Gastrocnemius medialis (tissue), 4 donors: Measurements from ENCODE around the gene SLC12A4. TPM values are rescaled to one million over a fixed set of nuclear protein-coding genes. Genes with fewer than 3 reads are reported as not detected.
"Not testable (repeated sequence)": the region's sequence is repeated elsewhere in the genome, so short reads cannot be mapped to it uniquely, and the experiment has no call there.

Experiments
- ATAC-seq, 2 donors: fragments of 150-250 bp; one replicate each; pipeline ENCODE4 v1.9.1; 2016
- DNase-seq, 2 donors: peaks; one replicate each; pipeline ENCODE4 v3.0.0-alpha.2; 2019
- H3K27ac ChIP-seq, 4 donors: fragments of 200-600 bp; sonication (generic); 1 replicate in 1 of 4; 2 replicates in 3 of 4; pipeline ENCODE4 v1.5.1; 2016 to 2018; ENCODE audit warnings: mild to moderate bottlenecking in 2 of 4, moderate library complexity in 1 of 4
- H3K27me3 ChIP-seq, 3 donors: fragments of 200-600 bp; sonication (generic) in 2 of 3; 1 replicate in 1 of 3; 2 replicates in 2 of 3; pipeline versions ENCODE4 v1.5.1 to v1.6.0; 2016 to 2019; ENCODE audit warnings: mild to moderate bottlenecking in 1 of 3, moderate library complexity in 1 of 3
- H3K36me3 ChIP-seq, 2 donors: fragments of 200-600 bp; sonication (generic) in 1 of 2; one replicate each; pipeline ENCODE4 v1.5.1; 2017 to 2018
- H3K4me1 ChIP-seq, 2 donors: fragments of 200-600 bp; sonication (generic) in 1 of 2; one replicate each; pipeline ENCODE4 v1.5.1; 2016 to 2017; ENCODE audit warnings: mild to moderate bottlenecking in 2 of 2
- H3K4me3 ChIP-seq, 4 donors: fragments of 200-600 bp; sonication (generic) in 3 of 4; 1 replicate in 1 of 4; 2 replicates in 3 of 4; pipeline ENCODE4 v1.5.1; 2016 to 2019; ENCODE audit warnings: mild to moderate bottlenecking in 2 of 4
- H3K9me3 ChIP-seq, 3 donors: fragments of 200-600 bp; sonication (generic) in 2 of 3; 1 replicate in 1 of 3; 2 replicates in 2 of 3; pipeline ENCODE4 v1.5.1; 2016 to 2019
- CTCF ChIP-seq, 5 experiments: fragments of 450-650 bp in 3 of 5; fragments of 200-600 bp in 2 of 5; sonication (generic) in 2 of 5; IDR thresholded peaks in 4 of 5; conservative IDR thresholded peaks in 1 of 5; 1 replicate in 4 of 5; 2 replicates in 1 of 5; pipeline ENCODE4 v1.5.1; 2016 to 2019; ENCODE audit warnings: antibody characterized with exemption in 5 of 5, mild to moderate bottlenecking in 3 of 5, moderate library complexity in 3 of 5
- POLR2A ChIP-seq, 2 donors: fragments of 450-650 bp; IDR thresholded peaks; one replicate each; pipeline ENCODE4 v1.6.1; 2017; ENCODE audit warnings: antibody characterized with exemption in 2 of 2, mild to moderate bottlenecking in 2 of 2, moderate library complexity in 2 of 2
- in situ Hi-C, 4 donors: fragments of 200-750 bp; cut with MboI; loops; one replicate each; pipeline versions ENCODE4 v1.15.0 to v1.8.0; 2017; ENCODE audit warnings: low sequenced_read_pairs in 4 of 4
- intact Hi-C: fragments of 100-400 bp; cut with DNase I; formaldehyde crosslinking; loops from one replicate; pipeline ENCODE4 v1.15.1; 2023; ENCODE audit warnings: low total_unique reads
- total RNA-seq, 4 donors: library from RNA; depleted of rRNA; stranded (reverse); fragments of >200 nt; gene quantifications; one replicate each; pipeline versions ENCODE4 v1.1.0 to v1.2.3, GENCODE V29; 2016

Gene SLC12A4
- total RNA-seq = 10 to 100 TPM; 10.4 to 30.8 (median 15.8) TPM

- Histone ChIP-seq H3K4me3 (peak within 1 kb of the TSS; percentile 69 to 80 (median 80)), H3K27me3 (no peaks in the 10 kb centered on the region), H3K9me3 (no peaks in the 10 kb centered on the region), H3K27ac (peak within 1 kb of the TSS; percentile 87 to 95 (median 89)), H3K36me3 (no peaks in the 10 kb centered on the region), H3K4me1 (peaks cover 42 to 46% of the 10 kb centered on the region in 2 donors)
- ATAC-seq (peak; percentile 42 to 62), DNase-seq (peak; percentile 53 to 66)
- in situ Hi-C loops (no loop called here), intact Hi-C loops (no loop called here)
- TF ChIP-seq CTCF (IDR thresholded peaks at IDR 0.05 in 4 of 5, conservative IDR thresholded peaks at IDR 0.05 in 1 of 5) (peak in 1 of 5 experiments; percentile 16), POLR2A (IDR thresholded peaks at IDR 0.05) (peak; percentile 93 to 94)
Observed at GRCh38 chr16:67968400-67969253, at the start of gene SLC12A4. TSS of gene SLC12A4 (minus strand) at chr16:67968637. CDS start at chr16:67968553, 84 bp downstream.

- DNase-seq = no peak
Observed at GRCh38 chr16:68015681-68016080, 47.2 kb upstream of the SLC12A4 start, which contains the start of gene DPEP2NB. TSS of gene DPEP2NB (minus strand) at chr16:68015911. CDS start at chr16:68015770, 141 bp downstream.

GRCh38 chr16:68013440-68013839 lies 45.0 kb upstream of the SLC12A4 start:
- DNase-seq (no peak), ATAC-seq (no peak)
- TF ChIP-seq CTCF (IDR thresholded peaks at IDR 0.05 in 4 of 5, conservative IDR thresholded peaks at IDR 0.05 in 1 of 5) (no peak), POLR2A (IDR thresholded peaks at IDR 0.05) (no peak)
- Histone ChIP-seq H3K36me3 (no peaks in the 10 kb centered on the region), H3K4me3 (no peak overlapping the region), H3K27me3 (no peaks in the 10 kb centered on the region), H3K4me1 (no peaks in the 10 kb centered on the region), H3K27ac (no peak overlapping the region), H3K9me3 (no peaks in the 10 kb centered on the region)
- intact Hi-C loops = no loop called here
- in situ Hi-C loops = no loop called here

More at GRCh38 chr16:68015681-68016080, 47.2 kb upstream of the SLC12A4 start, which contains the start of gene DPEP2NB:
- Histone ChIP-seq H3K27ac (no peak within 1 kb of the TSS), H3K9me3 (no peaks in the 10 kb centered on the region), H3K4me3 (no peak within 1 kb of the TSS), H3K36me3 (no peaks in the 10 kb centered on the region), H3K27me3 (no peaks in the 10 kb centered on the region), H3K4me1 (no peaks in the 10 kb centered on the region)
- no peak for ATAC-seq
- intact Hi-C loops = no loop called here
- no peak for TF ChIP-seq POLR2A (IDR thresholded peaks at IDR 0.05)
- TF ChIP-seq CTCF (IDR thresholded peaks at IDR 0.05 in 4 of 5, conservative IDR thresholded peaks at IDR 0.05 in 1 of 5) = no peak
- in situ Hi-C loops = no loop called here

- intact Hi-C loops = not testable (repeated sequence)
Observed at GRCh38 chr16:68009872-68010271, 41.4 kb upstream of the SLC12A4 start.

GRCh38 chr16:68009157-68009735 lies 40.8 kb upstream of the SLC12A4 start:
- ATAC-seq = no peak
- in situ Hi-C loops = no loop called here
- TF ChIP-seq POLR2A (IDR thresholded peaks at IDR 0.05) = no peak
- TF ChIP-seq CTCF (IDR thresholded peaks at IDR 0.05 in 4 of 5, conservative IDR thresholded peaks at IDR 0.05 in 1 of 5) = no peak

More at GRCh38 chr16:68009872-68010271, 41.4 kb upstream of the SLC12A4 start:
- H3K4me1 ChIP-seq, in situ Hi-C loops, H3K4me3 ChIP-seq, H3K27ac ChIP-seq, ATAC-seq, H3K27me3 ChIP-seq, DNase-seq, H3K36me3 ChIP-seq, H3K9me3 ChIP-seq: not testable (repeated sequence)

More at GRCh38 chr16:68009157-68009735, 40.8 kb upstream of the SLC12A4 start:
- H3K27me3 ChIP-seq = no peaks in the 10 kb centered on the region
- no peak for DNase-seq
- intact Hi-C loops = no loop called here
- H3K27ac ChIP-seq = no peak overlapping the region
- no peaks in the 10 kb centered on the region for H3K36me3 ChIP-seq
- no peaks in the 10 kb centered on the region for H3K9me3 ChIP-seq
- no peaks in the 10 kb centered on the region for H3K4me1 ChIP-seq
- no peak overlapping the region for H3K4me3 ChIP-seq
